ENCODE data around the gene RILP.

DNA sequence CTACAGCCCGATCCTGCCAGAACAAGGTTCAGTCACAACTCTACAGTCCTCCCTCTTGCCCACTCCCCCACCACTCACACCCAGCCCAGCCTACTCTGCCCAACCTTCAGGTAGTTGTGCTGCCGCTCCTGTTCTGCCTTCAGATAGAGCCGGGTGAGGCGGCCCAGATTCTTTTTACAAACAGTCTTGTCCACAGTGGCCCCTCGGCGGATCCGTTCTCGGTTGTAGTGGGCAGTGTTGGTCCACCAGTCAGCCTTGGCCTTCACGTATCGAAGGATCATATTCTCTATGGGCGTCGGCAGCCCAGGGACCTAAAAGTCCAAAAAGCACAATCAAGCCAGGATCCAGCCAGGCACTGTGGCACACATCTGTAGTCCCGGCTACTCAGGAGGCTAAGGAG is 26.7 kb upstream of the RILP start:
- TF ChIP-seq, protein P1, sequence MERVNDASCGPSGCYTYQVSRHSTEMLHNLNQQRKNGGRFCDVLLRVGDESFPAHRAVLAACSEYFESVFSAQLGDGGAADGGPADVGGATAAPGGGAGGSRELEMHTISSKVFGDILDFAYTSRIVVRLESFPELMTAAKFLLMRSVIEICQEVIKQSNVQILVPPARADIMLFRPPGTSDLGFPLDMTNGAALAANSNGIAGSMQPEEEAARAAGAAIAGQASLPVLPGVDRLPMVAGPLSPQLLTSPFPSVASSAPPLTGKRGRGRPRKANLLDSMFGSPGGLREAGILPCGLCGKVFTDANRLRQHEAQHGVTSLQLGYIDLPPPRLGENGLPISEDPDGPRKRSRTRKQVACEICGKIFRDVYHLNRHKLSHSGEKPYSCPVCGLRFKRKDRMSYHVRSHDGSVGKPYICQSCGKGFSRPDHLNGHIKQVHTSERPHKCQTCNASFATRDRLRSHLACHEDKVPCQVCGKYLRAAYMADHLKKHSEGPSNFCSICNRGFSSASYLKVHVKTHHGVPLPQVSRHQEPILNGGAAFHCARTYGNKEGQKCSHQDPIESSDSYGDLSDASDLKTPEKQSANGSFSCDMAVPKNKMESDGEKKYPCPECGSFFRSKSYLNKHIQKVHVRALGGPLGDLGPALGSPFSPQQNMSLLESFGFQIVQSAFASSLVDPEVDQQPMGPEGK (CRISPR knock-in tag; IDR thresholded peaks at IDR 0.05; ENCODE audit: borderline replicate concordance) = no peak
- TF ChIP-seq ARNTL (CRISPR knock-in tag; IDR thresholded peaks at IDR 0.05; ENCODE audit: borderline replicate concordance, low read depth) (no peak), PPARA (CRISPR knock-in tag; IDR thresholded peaks at IDR 0.05; ENCODE audit: borderline replicate concordance) (no peak), ZFP30 (CRISPR knock-in tag; IDR thresholded peaks at IDR 0.05) (no peak), RARB (CRISPR knock-in tag; IDR thresholded peaks at IDR 0.05) (no peak), TCF4 (CRISPR knock-in tag; IDR thresholded peaks at IDR 0.05; ENCODE audit: borderline replicate concordance) (no peak), ZNF565 (CRISPR knock-in tag; conservative IDR thresholded peaks at IDR 0.05; ENCODE audit: low read depth) (no peak), CSDC2 (CRISPR knock-in tag; IDR thresholded peaks at IDR 0.05) (no peak), TOX (CRISPR knock-in tag; IDR thresholded peaks at IDR 0.05; ENCODE audit: borderline replicate concordance) (no peak), ZC3H10 (CRISPR knock-in tag; IDR thresholded peaks at IDR 0.05) (no peak), ZNF8 (CRISPR knock-in tag; IDR thresholded peaks at IDR 0.05) (no peak)
- TF ChIP-seq, protein P2, sequence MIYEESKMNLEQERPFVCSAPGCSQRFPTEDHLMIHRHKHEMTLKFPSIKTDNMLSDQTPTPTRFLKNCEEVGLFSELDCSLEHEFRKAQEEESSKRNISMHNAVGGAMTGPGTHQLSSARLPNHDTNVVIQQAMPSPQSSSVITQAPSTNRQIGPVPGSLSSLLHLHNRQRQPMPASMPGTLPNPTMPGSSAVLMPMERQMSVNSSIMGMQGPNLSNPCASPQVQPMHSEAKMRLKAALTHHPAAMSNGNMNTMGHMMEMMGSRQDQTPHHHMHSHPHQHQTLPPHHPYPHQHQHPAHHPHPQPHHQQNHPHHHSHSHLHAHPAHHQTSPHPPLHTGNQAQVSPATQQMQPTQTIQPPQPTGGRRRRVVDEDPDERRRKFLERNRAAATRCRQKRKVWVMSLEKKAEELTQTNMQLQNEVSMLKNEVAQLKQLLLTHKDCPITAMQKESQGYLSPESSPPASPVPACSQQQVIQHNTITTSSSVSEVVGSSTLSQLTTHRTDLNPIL (CRISPR knock-in tag; IDR thresholded peaks at IDR 0.05; ENCODE audit: low read depth) = no peak
- TF ChIP-seq, protein P3, sequence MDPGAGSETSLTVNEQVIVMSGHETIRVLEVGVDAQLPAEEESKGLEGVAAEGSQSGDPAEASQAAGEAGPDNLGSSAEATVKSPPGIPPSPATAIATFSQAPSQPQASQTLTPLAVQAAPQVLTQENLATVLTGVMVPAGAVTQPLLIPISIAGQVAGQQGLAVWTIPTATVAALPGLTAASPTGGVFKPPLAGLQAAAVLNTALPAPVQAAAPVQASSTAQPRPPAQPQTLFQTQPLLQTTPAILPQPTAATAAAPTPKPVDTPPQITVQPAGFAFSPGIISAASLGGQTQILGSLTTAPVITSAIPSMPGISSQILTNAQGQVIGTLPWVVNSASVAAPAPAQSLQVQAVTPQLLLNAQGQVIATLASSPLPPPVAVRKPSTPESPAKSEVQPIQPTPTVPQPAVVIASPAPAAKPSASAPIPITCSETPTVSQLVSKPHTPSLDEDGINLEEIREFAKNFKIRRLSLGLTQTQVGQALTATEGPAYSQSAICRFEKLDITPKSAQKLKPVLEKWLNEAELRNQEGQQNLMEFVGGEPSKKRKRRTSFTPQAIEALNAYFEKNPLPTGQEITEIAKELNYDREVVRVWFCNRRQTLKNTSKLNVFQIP (CRISPR knock-in tag; IDR thresholded peaks at IDR 0.05; ENCODE audit: borderline replicate concordance, low read depth) = no peak
- TF ChIP-seq, protein P4, sequence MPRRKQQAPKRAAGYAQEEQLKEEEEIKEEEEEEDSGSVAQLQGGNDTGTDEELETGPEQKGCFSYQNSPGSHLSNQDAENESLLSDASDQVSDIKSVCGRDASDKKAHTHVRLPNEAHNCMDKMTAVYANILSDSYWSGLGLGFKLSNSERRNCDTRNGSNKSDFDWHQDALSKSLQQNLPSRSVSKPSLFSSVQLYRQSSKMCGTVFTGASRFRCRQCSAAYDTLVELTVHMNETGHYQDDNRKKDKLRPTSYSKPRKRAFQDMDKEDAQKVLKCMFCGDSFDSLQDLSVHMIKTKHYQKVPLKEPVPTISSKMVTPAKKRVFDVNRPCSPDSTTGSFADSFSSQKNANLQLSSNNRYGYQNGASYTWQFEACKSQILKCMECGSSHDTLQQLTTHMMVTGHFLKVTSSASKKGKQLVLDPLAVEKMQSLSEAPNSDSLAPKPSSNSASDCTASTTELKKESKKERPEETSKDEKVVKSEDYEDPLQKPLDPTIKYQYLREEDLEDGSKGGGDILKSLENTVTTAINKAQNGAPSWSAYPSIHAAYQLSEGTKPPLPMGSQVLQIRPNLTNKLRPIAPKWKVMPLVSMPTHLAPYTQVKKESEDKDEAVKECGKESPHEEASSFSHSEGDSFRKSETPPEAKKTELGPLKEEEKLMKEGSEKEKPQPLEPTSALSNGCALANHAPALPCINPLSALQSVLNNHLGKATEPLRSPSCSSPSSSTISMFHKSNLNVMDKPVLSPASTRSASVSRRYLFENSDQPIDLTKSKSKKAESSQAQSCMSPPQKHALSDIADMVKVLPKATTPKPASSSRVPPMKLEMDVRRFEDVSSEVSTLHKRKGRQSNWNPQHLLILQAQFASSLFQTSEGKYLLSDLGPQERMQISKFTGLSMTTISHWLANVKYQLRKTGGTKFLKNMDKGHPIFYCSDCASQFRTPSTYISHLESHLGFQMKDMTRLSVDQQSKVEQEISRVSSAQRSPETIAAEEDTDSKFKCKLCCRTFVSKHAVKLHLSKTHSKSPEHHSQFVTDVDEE (CRISPR knock-in tag; IDR thresholded peaks at IDR 0.05) = no peak

All from SK-N-SH treated with all-trans-retinoic acid at 6 μM for 48 hours (cell line).